Thoracic aorta (tissue), 2 donors: ENCODE measurements around the gene OPRL1. TPM values are rescaled to one million over a fixed set of nuclear protein-coding genes. Genes with fewer than 3 reads are reported as not detected.

Experiments
- ATAC-seq: fragments of 150-250 bp; one replicate; pipeline ENCODE4 v1.8.0; 2017; ENCODE audit warnings: low read depth; ENCODE audit not compliant: insufficient number of reproducible peaks, low FRiP score
- DNase-seq: peaks from one replicate; pipeline ENCODE4 v3.0.0-alpha.2; 2020; ENCODE audit warnings: low spot score
- H3K27ac ChIP-seq, 2 donors: fragments of 200-600 bp; sonication (generic); 1 replicate in 1 of 2; 2 replicates in 1 of 2; pipeline ENCODE4 v1.5.1; 2016; ENCODE audit warnings: mild to moderate bottlenecking in 2 of 2, moderate library complexity in 2 of 2
- H3K27me3 ChIP-seq: fragments of 200-600 bp; sonication (generic); replicated peaks from 2 replicates; pipeline ENCODE4 v1.6.0; 2016; ENCODE audit warnings: mild to moderate bottlenecking; ENCODE audit not compliant: insufficient read depth
- H3K36me3 ChIP-seq: fragments of 200-600 bp; sonication (generic); one replicate; pipeline ENCODE4 v1.5.1; 2016
- H3K4me1 ChIP-seq, 2 donors: fragments of 200-600 bp; sonication (generic); 1 replicate in 1 of 2; 2 replicates in 1 of 2; pipeline versions ENCODE4 v1.5.1 to v1.6.0; 2016; ENCODE audit warnings: low read depth in 2 of 2, mild to moderate bottlenecking in 1 of 2; ENCODE audit not compliant: control insufficient read depth in 1 of 2
- H3K4me3 ChIP-seq: fragments of 200-600 bp; sonication (generic); 2 replicates; pipeline ENCODE4 v1.5.1; 2016; ENCODE audit warnings: mild to moderate bottlenecking
- H3K9me3 ChIP-seq: fragments of 200-600 bp; sonication (generic); 2 replicates; pipeline ENCODE4 v1.5.1; 2016
- CTCF ChIP-seq: fragments of 200-600 bp; sonication (generic); IDR thresholded peaks from one replicate; pipeline ENCODE4 v1.5.1; 2019; ENCODE audit warnings: antibody characterized with exemption
- total RNA-seq, 2 donors: library from RNA; depleted of rRNA; stranded (reverse); fragments of >200 nt; gene quantifications; one replicate each; pipeline versions ENCODE4 v1.1.0 to v1.2.3, GENCODE V29; 2016

OPRL1 gene
- total RNA-seq, 2 donors from 2014 or later, result 1.1 to 3.2 TPM

DNA sequence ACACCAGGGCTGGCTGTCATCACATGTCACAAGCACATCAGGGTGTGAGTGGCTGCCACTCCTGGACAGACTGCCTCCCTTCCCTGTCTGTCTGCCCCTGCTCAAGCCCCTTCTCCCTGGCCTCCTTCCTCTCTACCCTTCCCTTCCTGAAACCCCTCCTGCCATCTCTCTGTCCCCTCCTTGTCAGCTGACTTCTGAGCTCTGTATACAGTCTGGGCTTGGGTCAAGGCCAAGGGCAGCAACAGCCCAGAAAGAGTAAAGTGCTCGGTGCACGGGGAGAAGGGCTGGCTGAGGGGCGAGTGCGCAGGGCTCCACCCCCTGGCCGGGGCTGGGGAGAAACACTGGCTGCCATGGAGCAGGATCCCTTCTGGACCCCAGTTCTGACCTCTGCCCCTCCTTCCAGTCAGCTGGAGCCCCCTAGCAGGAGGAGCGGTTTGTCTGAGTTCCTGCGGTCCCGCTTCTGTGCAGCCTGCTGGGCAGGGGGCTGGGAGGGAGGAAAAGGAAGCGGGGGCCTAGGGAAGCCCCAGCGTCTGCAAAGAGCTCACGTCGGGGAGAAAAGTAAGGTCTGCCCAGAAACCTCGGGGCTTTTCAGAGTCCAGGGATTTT lies 2.3 kb downstream of the OPRL1 start:
- DNase-seq, result no peak
- Histone ChIP-seq H3K9me3 (no peaks in the 10 kb centered on the region), H3K36me3 (no peaks in the 10 kb centered on the region), H3K4me3 (no peak overlapping the region), H3K4me1 (peaks cover 20 to 38% of the 10 kb centered on the region in 2 donors), H3K27ac (no peak overlapping the region), H3K27me3 (no peaks in the 10 kb centered on the region)
- no peak for ATAC-seq
- no peak for TF ChIP-seq CTCF

DNA sequence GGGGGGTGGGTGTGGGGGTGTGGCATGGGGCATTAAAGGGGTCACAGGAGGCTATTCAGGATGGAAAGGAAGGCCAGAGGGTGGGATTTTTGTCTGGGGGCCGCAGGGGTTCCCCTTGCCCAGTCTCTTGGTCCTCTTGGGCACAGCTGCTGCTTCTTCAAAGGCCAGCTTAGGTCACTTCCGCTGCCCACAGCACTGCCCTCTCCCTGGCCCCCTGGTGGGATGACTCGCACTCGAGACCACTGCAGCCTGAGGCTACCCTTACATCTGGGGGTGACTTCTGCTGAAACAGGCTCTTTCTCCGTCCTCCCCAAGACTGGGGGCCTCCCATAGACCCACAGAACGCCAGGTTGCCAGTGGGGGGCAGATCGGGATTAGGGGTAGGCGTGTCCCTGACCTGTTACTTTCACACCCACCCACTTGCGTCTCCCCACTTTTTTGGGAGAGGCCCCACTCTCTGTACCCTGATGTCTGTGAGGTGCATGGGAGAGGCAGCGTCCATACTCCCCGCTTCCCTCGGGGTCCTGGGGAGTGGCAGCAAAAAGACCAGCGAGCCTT lies 3.0 kb downstream of the OPRL1 start:
- ATAC-seq (no peak), DNase-seq (no peak)
- Histone ChIP-seq H3K9me3 (no peaks in the 10 kb centered on the region), H3K27me3 (no peaks in the 10 kb centered on the region), H3K4me1 (peaks cover 20 to 38% of the 10 kb centered on the region in 2 donors), H3K4me3 (peak overlapping the region; percentile 75), H3K36me3 (no peaks in the 10 kb centered on the region), H3K27ac (no peak overlapping the region)
- no peak for TF ChIP-seq CTCF

DNA sequence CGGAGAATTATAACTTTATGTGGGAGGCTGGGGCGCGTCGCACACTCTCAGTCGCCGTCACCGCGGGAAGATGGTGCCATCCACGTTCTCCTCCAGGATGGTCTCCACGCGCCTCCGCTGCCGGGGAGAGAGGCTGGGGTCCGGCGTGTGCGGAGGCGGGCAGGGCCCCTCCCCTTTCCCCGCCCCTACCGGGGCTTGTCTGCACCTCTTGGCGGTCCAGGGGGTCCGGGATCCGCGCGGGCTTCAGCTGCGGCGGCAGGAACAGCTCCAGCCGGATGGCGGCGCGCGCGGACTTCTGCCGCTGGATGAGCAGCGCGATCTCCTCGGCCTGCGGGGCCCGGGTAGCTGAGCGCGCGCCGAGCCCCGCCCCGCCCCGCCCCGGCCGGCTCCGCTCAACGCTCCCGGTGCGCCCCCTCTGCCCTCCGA lies 3.5 kb downstream of the OPRL1 start:
- H3K27ac ChIP-seq, result no peak overlapping the region
- ATAC-seq, result no peak
- no peaks in the 10 kb centered on the region for H3K27me3 ChIP-seq
- DNase-seq, result no peak
- peak overlapping the region; percentile 75 for H3K4me3 ChIP-seq
- no peaks in the 10 kb centered on the region for H3K9me3 ChIP-seq
- peak; percentile 49 for TF ChIP-seq CTCF
- H3K36me3 ChIP-seq, result no peaks in the 10 kb centered on the region
- peaks cover 19 to 33% of the 10 kb centered on the region in 2 donors for H3K4me1 ChIP-seq

GRCh38 chr20:64083804-64084684 lies 4.2 kb downstream of the OPRL1 start, which contains the start of gene LKAAEAR1:
Gene LKAAEAR1 (minus strand): TSS chr20:64084398. CDS start chr20:64084219, 179 bp downstream.
- ATAC-seq, result no peak
- Histone ChIP-seq H3K27me3 (no peaks in the 10 kb centered on the region), H3K36me3 (no peaks in the 10 kb centered on the region), H3K9me3 (no peaks in the 10 kb centered on the region), H3K27ac (no peak within 1 kb of the TSS), H3K4me3 (peak within 1 kb of the TSS; percentile 75), H3K4me1 (peaks cover 12 to 26% of the 10 kb centered on the region in 2 donors)
- no peak for DNase-seq
- TF ChIP-seq CTCF, result no peak

- Histone ChIP-seq H3K4me3 (no peak overlapping the region), H3K9me3 (no peaks in the 10 kb centered on the region), H3K36me3 (no peaks in the 10 kb centered on the region), H3K27me3 (no peaks in the 10 kb centered on the region), H3K4me1 (peaks cover 10 to 22% of the 10 kb centered on the region in 2 donors), H3K27ac (no peak overlapping the region)
- no peak for TF ChIP-seq CTCF
- no peak for ATAC-seq
- no peak for DNase-seq
Observed at GRCh38 chr20:64084685-64085152, 4.8 kb downstream of the OPRL1 start.
